GM12892 (cell line): ENCODE data around the gene ARHGAP31.

ENCODE experiments used
- POLR2A ChIP-seq: IDR thresholded peaks from 2 replicates; pipeline ENCODE4 v1.6.1; 2011; ENCODE audit warnings: low read depth, low read length, control low read depth
- POLR2AphosphoS5 ChIP-seq: IDR thresholded peaks from 2 replicates; pipeline ENCODE4 v1.6.1; 2011; ENCODE audit warnings: low read depth, low read length, control low read depth
- TAF1 ChIP-seq: IDR thresholded peaks from 2 replicates; pipeline ENCODE4 v1.6.1; 2011; ENCODE audit warnings: low read depth, mild to moderate bottlenecking, control low read depth, low read length, borderline replicate concordance

- TF ChIP-seq POLR2AphosphoS5 (no peak), POLR2A (no peak), TAF1 (no peak)
Observed at GRCh38 chr3:119290613-119291012, 3.6 kb upstream of the ARHGAP31 start.
